ENCODE results near the gene NUAK1.

DNA sequence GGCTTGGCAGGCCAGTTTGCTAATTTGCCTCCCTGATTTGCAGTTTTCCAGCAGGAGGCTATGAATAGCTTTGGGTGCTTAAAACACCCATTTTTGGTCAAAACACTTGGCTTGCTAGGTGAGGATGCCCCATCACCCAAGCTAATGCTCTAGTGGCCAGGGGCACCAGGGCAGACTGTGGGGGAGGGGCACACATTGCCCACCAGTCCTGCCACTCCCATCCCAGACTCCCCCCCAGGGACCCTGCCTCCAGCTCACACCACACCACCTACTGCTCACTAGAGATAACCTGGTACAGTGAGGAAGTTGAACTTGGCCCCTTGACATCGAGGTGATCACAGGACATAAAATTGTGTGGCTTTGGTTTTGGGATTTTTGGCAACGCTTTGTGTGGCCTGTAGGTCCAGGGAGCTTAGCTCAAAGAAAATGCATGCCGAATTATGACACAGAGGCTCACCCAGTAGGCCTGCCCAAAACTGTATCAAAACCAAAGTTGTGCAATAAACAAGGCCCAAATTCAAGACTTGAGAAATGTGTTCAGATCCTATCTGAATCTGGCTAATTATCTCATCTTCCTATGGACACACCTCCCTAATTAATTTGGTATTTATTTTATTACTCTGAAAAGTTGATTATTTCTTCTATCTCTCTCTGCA lies 4.3 kb downstream of the NUAK1 start:
- TF ChIP-seq SIN3A (IDR thresholded peaks at IDR 0.05; ENCODE audit: borderline replicate concordance, insufficient read depth, low read length) (no peak), POLR2AphosphoS5 (IDR thresholded peaks at IDR 0.05; ENCODE audit: low read depth, low read length) (no peak)
